ENCODE data around the gene MYCN.

- TF ChIP-seq, protein P1, sequence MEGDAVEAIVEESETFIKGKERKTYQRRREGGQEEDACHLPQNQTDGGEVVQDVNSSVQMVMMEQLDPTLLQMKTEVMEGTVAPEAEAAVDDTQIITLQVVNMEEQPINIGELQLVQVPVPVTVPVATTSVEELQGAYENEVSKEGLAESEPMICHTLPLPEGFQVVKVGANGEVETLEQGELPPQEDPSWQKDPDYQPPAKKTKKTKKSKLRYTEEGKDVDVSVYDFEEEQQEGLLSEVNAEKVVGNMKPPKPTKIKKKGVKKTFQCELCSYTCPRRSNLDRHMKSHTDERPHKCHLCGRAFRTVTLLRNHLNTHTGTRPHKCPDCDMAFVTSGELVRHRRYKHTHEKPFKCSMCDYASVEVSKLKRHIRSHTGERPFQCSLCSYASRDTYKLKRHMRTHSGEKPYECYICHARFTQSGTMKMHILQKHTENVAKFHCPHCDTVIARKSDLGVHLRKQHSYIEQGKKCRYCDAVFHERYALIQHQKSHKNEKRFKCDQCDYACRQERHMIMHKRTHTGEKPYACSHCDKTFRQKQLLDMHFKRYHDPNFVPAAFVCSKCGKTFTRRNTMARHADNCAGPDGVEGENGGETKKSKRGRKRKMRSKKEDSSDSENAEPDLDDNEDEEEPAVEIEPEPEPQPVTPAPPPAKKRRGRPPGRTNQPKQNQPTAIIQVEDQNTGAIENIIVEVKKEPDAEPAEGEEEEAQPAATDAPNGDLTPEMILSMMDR (IDR thresholded peaks at IDR 0.05) = no peak
- TF ChIP-seq, protein P2, sequence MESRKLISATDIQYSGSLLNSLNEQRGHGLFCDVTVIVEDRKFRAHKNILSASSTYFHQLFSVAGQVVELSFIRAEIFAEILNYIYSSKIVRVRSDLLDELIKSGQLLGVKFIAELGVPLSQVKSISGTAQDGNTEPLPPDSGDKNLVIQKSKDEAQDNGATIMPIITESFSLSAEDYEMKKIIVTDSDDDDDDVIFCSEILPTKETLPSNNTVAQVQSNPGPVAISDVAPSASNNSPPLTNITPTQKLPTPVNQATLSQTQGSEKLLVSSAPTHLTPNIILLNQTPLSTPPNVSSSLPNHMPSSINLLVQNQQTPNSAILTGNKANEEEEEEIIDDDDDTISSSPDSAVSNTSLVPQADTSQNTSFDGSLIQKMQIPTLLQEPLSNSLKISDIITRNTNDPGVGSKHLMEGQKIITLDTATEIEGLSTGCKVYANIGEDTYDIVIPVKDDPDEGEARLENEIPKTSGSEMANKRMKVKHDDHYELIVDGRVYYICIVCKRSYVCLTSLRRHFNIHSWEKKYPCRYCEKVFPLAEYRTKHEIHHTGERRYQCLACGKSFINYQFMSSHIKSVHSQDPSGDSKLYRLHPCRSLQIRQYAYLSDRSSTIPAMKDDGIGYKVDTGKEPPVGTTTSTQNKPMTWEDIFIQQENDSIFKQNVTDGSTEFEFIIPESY (IDR thresholded peaks at IDR 0.05; ENCODE audit: borderline replicate concordance, low read depth) = no peak
- TF ChIP-seq TAF1 (IDR thresholded peaks at IDR 0.05; ENCODE audit: borderline replicate concordance, low read depth, low read length) = no peak
- TF ChIP-seq, protein P3, sequence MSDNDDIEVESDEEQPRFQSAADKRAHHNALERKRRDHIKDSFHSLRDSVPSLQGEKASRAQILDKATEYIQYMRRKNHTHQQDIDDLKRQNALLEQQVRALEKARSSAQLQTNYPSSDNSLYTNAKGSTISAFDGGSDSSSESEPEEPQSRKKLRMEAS (IDR thresholded peaks at IDR 0.05; ENCODE audit: low read depth) = no peak
- TF ChIP-seq TEAD4 (IDR thresholded peaks at IDR 0.05; ENCODE audit: borderline replicate concordance, insufficient read depth) = no peak
- no peak for TF ChIP-seq POLR2AphosphoS5 (IDR thresholded peaks at IDR 0.05; ENCODE audit: low read depth, low read length)
These were observed 7.8 kb upstream of the MYCN start for GRCh38 chr2:15932394-15933183.
